Naive thymus-derived CD8-positive, alpha-beta T cell (primary cell): ENCODE data around the gene RRP1. TPM values are rescaled to one million over a fixed set of nuclear protein-coding genes. Genes with fewer than 3 reads are reported as not detected.

ENCODE experiments used
- ATAC-seq, 2 donors: fragments of 150-1000 bp; cut with Tn5 transposase in 1 of 2; sonication (Bioruptor Pico), chemical (Tn5 transposase) in 1 of 2; 1 replicate in 1 of 2; 2 replicates in 1 of 2; pipeline ENCODE4 v1.10.0; 2021; ENCODE audit warnings: mild to moderate bottlenecking in 2 of 2, moderate library complexity in 2 of 2
- POLR2A ChIA-PET: fragments of 350-600 bp; sonication (Branson Sonifier 250); formaldehyde crosslinking; loops from one replicate; lab custom pipeline; 2021; ENCODE audit warnings: antibody characterized with exemption; lab: Charles Lee
- DNase-seq, 10 donors: peaks; one replicate each; pipeline versions ENCODE4 v3.0.0 to v3.0.0-alpha.2; 2020 to 2022
- H3K27ac Mint-ChIP-seq, 10 donors: one replicate each; pipeline ENCODE4 v1.8.0; 2020 to 2022; ENCODE audit warnings: mild to moderate bottlenecking in 10 of 10, mixed read lengths in 10 of 10, moderate library complexity in 4 of 10, inconsistent platforms in 1 of 10
- H3K27me3 Mint-ChIP-seq, 5 donors: one replicate each; pipeline ENCODE4 v1.8.0; 2021 to 2022; ENCODE audit warnings: mixed read lengths in 5 of 5
- H3K36me3 Mint-ChIP-seq, 3 donors: one replicate each; pipeline ENCODE4 v1.8.0; 2020 to 2022; ENCODE audit warnings: mixed read lengths in 3 of 3, mild to moderate bottlenecking in 2 of 3, inconsistent platforms in 1 of 3
- H3K4me1 Mint-ChIP-seq, 4 donors: one replicate each; pipeline ENCODE4 v1.8.0; 2021 to 2022; ENCODE audit warnings: mixed read lengths in 4 of 4
- H3K4me3 Mint-ChIP-seq, 10 donors: one replicate each; pipeline ENCODE4 v1.8.0; 2020 to 2022; ENCODE audit warnings: mild to moderate bottlenecking in 10 of 10, mixed read lengths in 10 of 10, moderate library complexity in 6 of 10, inconsistent platforms in 1 of 10
- H3K9me3 Mint-ChIP-seq, 9 donors: one replicate each; pipeline ENCODE4 v1.8.0; 2020 to 2022; ENCODE audit warnings: mixed read lengths in 9 of 9, mild to moderate bottlenecking in 3 of 9, inconsistent platforms in 1 of 9, moderate library complexity in 1 of 9
- polyA plus RNA-seq, 3 donors: library from polyadenylated mRNA; unstranded; fragments of 300-500 nt; fragmentation: Illumina TruSeq; gene quantifications; one replicate each; pipeline ENCODE4 v1.2.3, GENCODE V29; 2021
- total RNA-seq, 8 experiments: library from RNA in 2 of 8; stranded (reverse) in 2 of 8; gene quantifications; one replicate each; pipeline ENCODE4 v1.2.3 and lab custom pipeline; 2021 to 2026

The RRP1 gene
- total and polyA plus RNA-seq, 5 experiments from 2014 or later, result 12.3 to 28.3 (median 23.5) TPM

- ATAC-seq (no peak), DNase-seq (no peak)
- POLR2A ChIA-PET, result no interaction called here
- H3K4me1 Mint-ChIP-seq, result peaks cover 0 to 6% (median 3%) of the 10 kb centered on the region in 4 donors
- peaks cover 0 to 75% (median 14%) of the 10 kb centered on the region in 3 donors for H3K36me3 Mint-ChIP-seq
- no peaks in the 10 kb centered on the region for H3K9me3 Mint-ChIP-seq
- H3K4me3 Mint-ChIP-seq, result no peak overlapping the region
- H3K27ac Mint-ChIP-seq, result peak overlapping the region in 1 of 10 donors; percentile 30
- H3K27me3 Mint-ChIP-seq, result no peaks in the 10 kb centered on the region
Measured at GRCh38 chr21:43800566-43800965, 11.2 kb downstream of the RRP1 start.

GRCh38 chr21:43801006-43801783, 11.8 kb downstream of the RRP1 start:
- DNase-seq (no peak), ATAC-seq (no peak)
- Mint-ChIP-seq H3K27ac (peak overlapping the region in 1 of 10 donors; percentile 26), H3K4me3 (no peak overlapping the region), H3K9me3 (no peaks in the 10 kb centered on the region), H3K27me3 (no peaks in the 10 kb centered on the region), H3K36me3 (peaks cover 0 to 74% (median 14%) of the 10 kb centered on the region in 3 donors), H3K4me1 (peaks cover 0 to 10% (median 3%) of the 10 kb centered on the region in 4 donors)
- POLR2A ChIA-PET, result no interaction called here

DNA sequence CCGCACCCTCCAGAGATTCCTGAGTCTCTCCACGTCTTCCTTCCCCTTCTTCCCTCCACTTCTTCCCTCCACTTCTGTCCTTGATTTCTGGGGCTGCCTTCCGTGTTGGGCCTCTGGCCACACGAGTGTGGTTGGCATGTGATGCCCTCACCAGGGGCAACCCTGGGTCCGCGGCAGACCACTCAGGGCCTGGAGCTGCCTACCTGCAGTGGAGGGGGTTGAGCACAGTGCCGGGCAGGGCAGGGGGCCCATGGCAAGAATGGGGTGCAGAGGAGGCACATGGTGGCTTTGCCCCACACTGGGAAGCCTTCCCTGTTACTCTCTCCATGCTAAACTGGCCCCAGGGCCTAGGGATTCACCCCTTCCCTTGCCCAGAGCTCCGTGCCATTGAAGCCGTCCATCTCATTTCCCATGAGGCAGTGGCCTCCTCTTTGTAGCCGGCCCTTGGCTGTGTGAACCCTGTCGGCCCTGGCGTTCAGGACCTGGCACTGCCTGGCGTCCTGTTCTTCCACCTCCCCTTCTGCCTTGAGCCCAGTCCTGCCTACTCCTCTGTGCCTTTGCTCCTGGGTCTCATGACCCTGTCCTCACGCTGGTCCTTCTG, 13.4 kb downstream of the RRP1 start:
- DNase-seq (no peak), ATAC-seq (no peak)
- POLR2A ChIA-PET, result no interaction called here
- Mint-ChIP-seq H3K27me3 (no peaks in the 10 kb centered on the region), H3K27ac (peak overlapping the region in 1 of 10 donors; percentile 65), H3K9me3 (no peaks in the 10 kb centered on the region), H3K4me1 (peaks cover 0 to 17% (median 2%) of the 10 kb centered on the region in 4 donors), H3K4me3 (no peak overlapping the region), H3K36me3 (peaks cover 0 to 60% (median 9%) of the 10 kb centered on the region in 3 donors)

GRCh38 chr21:43803558-43804300, 14.4 kb downstream of the RRP1 start:
- no peak overlapping the region for H3K4me3 Mint-ChIP-seq
- H3K27ac Mint-ChIP-seq, result peak overlapping the region in 2 of 10 donors; percentile 43 to 56
- POLR2A ChIA-PET, result no interaction called here
- H3K36me3 Mint-ChIP-seq, result peaks cover 0 to 53% (median 5%) of the 10 kb centered on the region in 3 donors
- no peaks in the 10 kb centered on the region for H3K9me3 Mint-ChIP-seq
- no peaks in the 10 kb centered on the region for H3K27me3 Mint-ChIP-seq
- peaks cover 0 to 17% (median 2%) of the 10 kb centered on the region in 4 donors for H3K4me1 Mint-ChIP-seq
- ATAC-seq (peak in 1 of 2 donors; percentile 14), DNase-seq (no peak)

- H3K36me3 Mint-ChIP-seq, result peaks cover 0 to 41% (median 0%) of the 10 kb centered on the region in 3 donors
- no peaks in the 10 kb centered on the region for H3K27me3 Mint-ChIP-seq
- DNase-seq (peak in 1 of 10 donors; percentile 43), ATAC-seq (peak in 1 of 2 donors; percentile 73)
- H3K4me1 Mint-ChIP-seq, result peaks cover 0 to 17% (median 2%) of the 10 kb centered on the region in 4 donors
- H3K27ac Mint-ChIP-seq, result peak overlapping the region in 6 of 10 donors; percentile 22 to 81 (median 62)
- H3K9me3 Mint-ChIP-seq, result no peaks in the 10 kb centered on the region
- POLR2A ChIA-PET, result no interaction called here
- H3K4me3 Mint-ChIP-seq, result peak overlapping the region in 1 of 10 donors; percentile 53
Measured at GRCh38 chr21:43805275-43805800, 16.0 kb downstream of the RRP1 start.

- Mint-ChIP-seq H3K9me3 (no peaks in the 10 kb centered on the region), H3K36me3 (peaks cover 0 to 35% (median 0%) of the 10 kb centered on the region in 3 donors), H3K4me1 (peaks cover 6 to 21% (median 8%) of the 10 kb centered on the region in 4 donors), H3K27me3 (no peaks in the 10 kb centered on the region), H3K27ac (peak overlapping the region in 6 of 10 donors; percentile 20 to 81 (median 54)), H3K4me3 (no peak overlapping the region)
- POLR2A ChIA-PET, result no interaction called here
- DNase-seq, result no peak
- no peak for ATAC-seq
Measured at GRCh38 chr21:43806017-43806710, 16.8 kb downstream of the RRP1 start.

GRCh38 chr21:43808367-43808766, 19.0 kb downstream of the RRP1 start:
- no peaks in the 10 kb centered on the region for H3K9me3 Mint-ChIP-seq
- no peak for ATAC-seq
- POLR2A ChIA-PET, result no interaction called here

DNA sequence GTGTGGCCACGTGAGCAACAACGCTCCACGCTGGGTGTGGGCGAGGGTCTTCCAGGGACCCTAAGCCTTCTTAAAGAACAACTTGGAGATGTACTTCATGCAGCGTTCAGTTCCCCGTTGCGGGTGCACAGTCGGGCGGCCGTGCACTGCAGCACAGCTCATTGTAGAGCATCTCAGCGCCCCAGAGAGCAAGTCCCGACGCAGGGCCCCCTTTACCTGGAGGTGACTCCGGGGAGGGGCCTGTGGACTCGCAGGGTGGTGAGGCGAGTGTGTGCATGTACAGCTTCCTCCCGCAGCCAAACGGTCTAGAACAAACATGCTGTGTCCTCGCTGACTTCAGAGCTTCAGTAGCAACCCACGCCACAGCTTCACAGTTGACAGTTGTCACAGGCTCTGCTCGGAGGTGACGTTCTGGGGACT, 19.5 kb downstream of the RRP1 start:
- Mint-ChIP-seq H3K4me1 (peaks cover 8 to 25% (median 12%) of the 10 kb centered on the region in 4 donors), H3K36me3 (peaks cover 0 to 13% (median 0%) of the 10 kb centered on the region in 3 donors), H3K9me3 (no peaks in the 10 kb centered on the region), H3K4me3 (no peak overlapping the region), H3K27ac (no peak overlapping the region), H3K27me3 (no peaks in the 10 kb centered on the region)
- no peak for DNase-seq
- ATAC-seq, result no peak
- POLR2A ChIA-PET, result no interaction called here

More at GRCh38 chr21:43808367-43808766, 19.0 kb downstream of the RRP1 start:
- Mint-ChIP-seq H3K4me1 (peaks cover 8 to 25% (median 12%) of the 10 kb centered on the region in 4 donors), H3K27ac (no peak overlapping the region), H3K4me3 (no peak overlapping the region), H3K36me3 (peaks cover 0 to 16% (median 0%) of the 10 kb centered on the region in 3 donors), H3K27me3 (no peaks in the 10 kb centered on the region)
- no peak for DNase-seq

- POLR2A ChIA-PET, result no interaction called here
- Mint-ChIP-seq H3K9me3 (no peaks in the 10 kb centered on the region), H3K27ac (peak overlapping the region in 1 of 10 donors; percentile 65), H3K27me3 (no peaks in the 10 kb centered on the region), H3K4me1 (peaks cover 8 to 25% (median 12%) of the 10 kb centered on the region in 4 donors), H3K4me3 (no peak overlapping the region), H3K36me3 (peaks cover 0 to 10% (median 0%) of the 10 kb centered on the region in 3 donors)
- no peak for DNase-seq
- no peak for ATAC-seq
Measured at GRCh38 chr21:43809346-43809799, 20.0 kb downstream of the RRP1 start.

DNA sequence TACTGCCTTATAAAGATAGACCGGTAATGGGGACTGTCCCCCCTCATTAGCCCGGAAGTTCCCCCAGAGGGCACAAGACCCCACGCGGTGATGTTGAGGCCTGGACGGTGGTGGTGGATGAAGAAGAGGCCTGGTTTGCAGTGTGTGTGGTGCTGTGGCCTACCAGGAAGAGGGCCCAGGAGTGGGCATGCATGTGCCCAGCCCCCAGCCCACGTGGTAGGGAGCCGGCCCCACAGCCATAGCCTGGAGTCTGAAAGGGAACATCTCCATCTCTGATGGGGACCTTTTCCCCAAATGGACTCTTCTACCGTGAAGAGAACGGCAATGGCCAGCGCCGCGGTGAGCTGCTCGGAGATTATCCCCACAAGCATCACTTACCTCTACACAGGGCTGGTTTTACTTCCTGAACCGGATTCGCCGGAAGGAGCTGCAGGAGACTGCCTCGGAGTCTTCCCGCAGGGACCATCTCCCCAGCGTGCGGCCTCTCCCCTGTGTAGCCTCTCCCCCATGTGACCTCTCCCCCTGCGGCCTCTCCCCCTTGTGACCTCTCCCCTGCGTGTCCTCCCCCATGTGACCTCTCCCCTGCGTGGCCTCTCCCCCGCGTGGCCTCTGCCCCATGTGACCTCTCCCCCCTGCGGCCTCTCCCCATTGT, 20.6 kb downstream of the RRP1 start:
- peaks cover 0 to 10% (median 0%) of the 10 kb centered on the region in 3 donors for H3K36me3 Mint-ChIP-seq
- POLR2A ChIA-PET, result interaction anchor here (1.0 to 1.9 kb wide), 4 partner anchors 111 to 168 kb away, joined by 3 to 10 read pairs (median 4); no protein-coding TSS in a partner anchor
- H3K4me1 Mint-ChIP-seq, result peaks cover 10 to 27% (median 17%) of the 10 kb centered on the region in 4 donors
- no peaks in the 10 kb centered on the region for H3K27me3 Mint-ChIP-seq
- ATAC-seq, result no peak
- peak overlapping the region in 1 of 10 donors; percentile 15 for H3K27ac Mint-ChIP-seq
- H3K4me3 Mint-ChIP-seq, result no peak overlapping the region
- DNase-seq, result no peak
- no peaks in the 10 kb centered on the region for H3K9me3 Mint-ChIP-seq
